Keratinocyte (primary cell): ENCODE results near the gene BPTF. TPM values are rescaled to one million over a fixed set of nuclear protein-coding genes. Genes with fewer than 3 reads are reported as not detected.
"Not testable (repeated sequence)": the region's sequence is repeated elsewhere in the genome, so short reads cannot be mapped to it uniquely, and the experiment has no call there.

Source experiments
- DNase-seq: peaks from one replicate; pipeline ENCODE4 v3.0.0-alpha.2; 2011; ENCODE audit warnings: low read depth, missing footprints, low spot score
- FAIRE-seq: peaks from 2 replicates; lab custom pipeline; 2011; peaks lifted over from hg19 to GRCh38; lab: Jason Lieb, UNC
- H2AFZ ChIP-seq: 2 replicates; pipeline ENCODE4 v1.6.0; 2012; ENCODE audit warnings: low read length, control low read depth, inconsistent platforms; ENCODE audit not compliant: control insufficient read depth
- H3K27ac ChIP-seq: 2 replicates; pipeline ENCODE4 v1.5.1; 2011; ENCODE audit warnings: low read length; ENCODE audit not compliant: control insufficient read depth, insufficient read depth
- H3K27me3 ChIP-seq: 3 replicates; pipeline ENCODE4 v1.6.0; 2011; ENCODE audit warnings: low read length; ENCODE audit not compliant: control insufficient read depth, insufficient read depth; ENCODE audit errors: extremely low read depth
- H3K36me3 ChIP-seq, 2 experiments: 2 replicates in 1 of 2; 3 replicates in 1 of 2; pipeline ENCODE4 v1.5.1; 2011; ENCODE audit warnings: low read length in 2 of 2, mild to moderate bottlenecking in 1 of 2; ENCODE audit not compliant: control insufficient read depth in 2 of 2, insufficient read depth in 2 of 2; ENCODE audit errors: extremely low read depth in 1 of 2
- H3K4me1 ChIP-seq: 3 replicates; pipeline ENCODE4 v1.5.1; 2011; ENCODE audit warnings: low read length; ENCODE audit not compliant: control insufficient read depth, insufficient read depth; ENCODE audit errors: extremely low read depth
- H3K4me2 ChIP-seq: 3 replicates; pipeline ENCODE4 v1.6.0; 2011; ENCODE audit warnings: low read depth, low read length; ENCODE audit not compliant: control insufficient read depth, insufficient read depth; ENCODE audit errors: extremely low read depth
- H3K4me3 ChIP-seq, 3 experiments: fragments of 200-600 bp in 1 of 3; sonication (generic) in 1 of 3; 2 replicates in 2 of 3; 3 replicates in 1 of 3; pipeline ENCODE4 v1.5.1; 2011 to 2016; ENCODE audit warnings: low read length in 3 of 3, mild to moderate bottlenecking in 3 of 3, control low read depth in 2 of 3, inconsistent platforms in 1 of 3, low read depth in 1 of 3, mixed read lengths in 1 of 3, mixed run types in 1 of 3, moderate library complexity in 1 of 3; ENCODE audit not compliant: control insufficient read depth in 2 of 3, insufficient read depth in 2 of 3; ENCODE audit errors: extremely low read depth in 1 of 3
- H3K79me2 ChIP-seq: 2 replicates; pipeline ENCODE4 v1.6.0; 2012; ENCODE audit warnings: low read length; ENCODE audit not compliant: control insufficient read depth, insufficient read depth
- H3K9ac ChIP-seq: 3 replicates; pipeline ENCODE4 v1.6.0; 2011; ENCODE audit warnings: low read length; ENCODE audit not compliant: control insufficient read depth, insufficient read depth; ENCODE audit errors: extremely low read depth
- H3K9me1 ChIP-seq: 3 replicates; pipeline ENCODE4 v1.6.0; 2011; ENCODE audit warnings: low read length; ENCODE audit not compliant: control insufficient read depth, insufficient read depth; ENCODE audit errors: extremely low read depth
- H3K9me3 ChIP-seq: 2 replicates; pipeline ENCODE4 v1.5.1; 2012; ENCODE audit warnings: low read depth, low read length; ENCODE audit not compliant: control insufficient read depth
- H4K20me1 ChIP-seq: 3 replicates; pipeline ENCODE4 v1.6.0; 2011; ENCODE audit warnings: low read length; ENCODE audit not compliant: control insufficient read depth, insufficient read depth; ENCODE audit errors: extremely low read depth
- EZH2 ChIP-seq: IDR thresholded peaks from one replicate; pipeline ENCODE4 v1.6.1; 2012; ENCODE audit warnings: inconsistent platforms, mild to moderate bottlenecking, low read length, moderate library complexity
- dilution Hi-C: fragments of 300-500 bp; cut with MboI; formaldehyde crosslinking; loops from one replicate; pipeline ENCODE4 v1.7.0; 2020; ENCODE audit warnings: low sequenced_read_pairs; ENCODE audit not compliant: extremely low pct_ligation_motif_present
- polyA plus RNA-seq, 5 experiments: library from polyadenylated mRNA; depleted of rRNA in 3 of 5; stranded (reverse) in 3 of 5; stranded (forward) in 1 of 5; unstranded in 1 of 5; fragments of >200 nt; gene quantifications; 1 replicate in 1 of 5; 2 replicates in 3 of 5; 3 replicates in 1 of 5; pipeline versions ENCODE4 v1.2.1 to v1.2.3, GENCODE V29; 2011 to 2012; ENCODE audit warnings: missing spikeins in 2 of 5, low read depth in 1 of 5, low replicate concordance in 1 of 5
- TF ChIP-seq, protein P1 (sequence below), 3 experiments: IDR thresholded peaks in 1 of 3; conservative IDR thresholded peaks in 1 of 3; optimal IDR thresholded peaks in 1 of 3; 2 replicates in 2 of 3; 3 replicates in 1 of 3; pipeline versions ENCODE3 to v1.5.1; 2011; ENCODE audit warnings: low read length in 3 of 3, mild to moderate bottlenecking in 3 of 3, moderate library complexity in 2 of 3, control low read depth in 1 of 3, inconsistent platforms in 1 of 3; ENCODE audit not compliant: insufficient read depth in 2 of 3; ENCODE audit errors: extremely low read depth in 1 of 3

The BPTF gene
- polyA plus RNA-seq, 1 donor (not counting 4 experiments of a cell fraction or from before 2014, with no cell fraction given), result 28.3 TPM

DNA sequence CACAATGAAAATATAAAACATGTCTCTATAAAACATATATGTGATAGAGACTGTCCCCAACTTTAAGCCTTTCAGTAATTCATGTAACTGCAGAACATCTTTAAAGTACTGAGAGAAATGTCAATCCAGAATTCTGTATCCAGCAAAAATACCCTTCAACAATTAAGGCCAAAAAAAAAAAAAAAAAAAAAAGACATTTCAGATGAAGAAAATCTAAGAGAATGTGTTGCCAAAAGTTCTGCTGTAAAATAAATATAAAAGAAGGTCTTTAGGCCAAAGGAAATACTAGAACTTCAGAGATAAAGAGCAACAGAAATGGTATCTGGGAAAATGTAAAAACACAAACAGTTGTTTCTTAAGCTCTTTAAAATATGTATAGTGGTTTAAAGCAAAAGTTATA lies 17.3 kb downstream of the BPTF start:
- no peaks in the 10 kb centered on the region for H3K4me1 ChIP-seq
- no peak overlapping the region for H3K4me2 ChIP-seq
- no peak overlapping the region for H3K4me3 ChIP-seq
- no peaks in the 10 kb centered on the region for H3K36me3 ChIP-seq
- no peak overlapping the region for H3K9ac ChIP-seq
- peaks cover 72% of the 10 kb centered on the region for H3K79me2 ChIP-seq
- FAIRE-seq, result no peak
- no peak overlapping the region for H3K27ac ChIP-seq
- dilution Hi-C loops, result no loop called here
- no peak for DNase-seq
- no peak overlapping the region for H2AFZ ChIP-seq
- H3K27me3 ChIP-seq, result no peaks in the 10 kb centered on the region
- no peaks in the 10 kb centered on the region for H4K20me1 ChIP-seq
- H3K9me1 ChIP-seq, result no peaks in the 10 kb centered on the region
- H3K9me3 ChIP-seq, result no peaks in the 10 kb centered on the region
- TF ChIP-seq, protein P1, sequence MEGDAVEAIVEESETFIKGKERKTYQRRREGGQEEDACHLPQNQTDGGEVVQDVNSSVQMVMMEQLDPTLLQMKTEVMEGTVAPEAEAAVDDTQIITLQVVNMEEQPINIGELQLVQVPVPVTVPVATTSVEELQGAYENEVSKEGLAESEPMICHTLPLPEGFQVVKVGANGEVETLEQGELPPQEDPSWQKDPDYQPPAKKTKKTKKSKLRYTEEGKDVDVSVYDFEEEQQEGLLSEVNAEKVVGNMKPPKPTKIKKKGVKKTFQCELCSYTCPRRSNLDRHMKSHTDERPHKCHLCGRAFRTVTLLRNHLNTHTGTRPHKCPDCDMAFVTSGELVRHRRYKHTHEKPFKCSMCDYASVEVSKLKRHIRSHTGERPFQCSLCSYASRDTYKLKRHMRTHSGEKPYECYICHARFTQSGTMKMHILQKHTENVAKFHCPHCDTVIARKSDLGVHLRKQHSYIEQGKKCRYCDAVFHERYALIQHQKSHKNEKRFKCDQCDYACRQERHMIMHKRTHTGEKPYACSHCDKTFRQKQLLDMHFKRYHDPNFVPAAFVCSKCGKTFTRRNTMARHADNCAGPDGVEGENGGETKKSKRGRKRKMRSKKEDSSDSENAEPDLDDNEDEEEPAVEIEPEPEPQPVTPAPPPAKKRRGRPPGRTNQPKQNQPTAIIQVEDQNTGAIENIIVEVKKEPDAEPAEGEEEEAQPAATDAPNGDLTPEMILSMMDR (optimal IDR thresholded peaks at IDR 0.05 in 1 of 3, IDR thresholded peaks at IDR 0.05 in 1 of 3, conservative IDR thresholded peaks at IDR 0.05 in 1 of 3; ENCODE audit: extremely low read depth in 1 of 3, insufficient read depth in 2 of 3, low read length in 3 of 3), result no peak
- no peak for TF ChIP-seq EZH2

DNA sequence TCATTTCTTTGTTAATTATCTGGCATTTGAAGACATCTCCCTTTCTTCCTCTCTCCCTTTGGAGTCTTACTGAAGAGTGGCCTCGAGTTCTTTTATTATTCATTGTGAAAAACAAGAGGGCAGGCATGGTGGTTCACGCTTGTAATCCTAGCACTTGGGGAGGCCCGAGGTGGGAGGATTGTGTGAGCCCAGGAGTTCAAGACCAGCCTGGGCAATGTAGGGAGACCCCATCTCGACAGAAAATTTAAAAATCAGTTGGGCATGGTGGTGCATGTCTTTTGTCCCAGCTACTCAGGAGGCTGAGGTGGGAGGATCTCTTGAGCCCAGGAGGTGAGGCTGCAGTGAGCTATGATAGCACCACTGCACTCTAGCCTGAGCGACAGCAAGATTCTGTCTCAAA lies 20.1 kb downstream of the BPTF start:
- FAIRE-seq (no peak), DNase-seq (no peak)
- H3K79me2 ChIP-seq, result peaks cover 71% of the 10 kb centered on the region
- no peak overlapping the region for H3K4me3 ChIP-seq
- dilution Hi-C loops, result no loop called here
- H3K9ac ChIP-seq, result no peak overlapping the region
- H3K4me2 ChIP-seq, result no peak overlapping the region
- no peaks in the 10 kb centered on the region for H3K4me1 ChIP-seq
- no peaks in the 10 kb centered on the region for H3K9me1 ChIP-seq
- H3K9me3 ChIP-seq, result no peaks in the 10 kb centered on the region
- H3K36me3 ChIP-seq, result no peaks in the 10 kb centered on the region
- no peak overlapping the region for H2AFZ ChIP-seq
- H3K27ac ChIP-seq, result no peak overlapping the region
- no peaks in the 10 kb centered on the region for H3K27me3 ChIP-seq
- no peak for TF ChIP-seq EZH2
- TF ChIP-seq, protein P1 (optimal IDR thresholded peaks at IDR 0.05 in 1 of 3, IDR thresholded peaks at IDR 0.05 in 1 of 3, conservative IDR thresholded peaks at IDR 0.05 in 1 of 3; ENCODE audit: extremely low read depth in 1 of 3, insufficient read depth in 2 of 3, low read length in 3 of 3), result no peak
- no peaks in the 10 kb centered on the region for H4K20me1 ChIP-seq

DNA sequence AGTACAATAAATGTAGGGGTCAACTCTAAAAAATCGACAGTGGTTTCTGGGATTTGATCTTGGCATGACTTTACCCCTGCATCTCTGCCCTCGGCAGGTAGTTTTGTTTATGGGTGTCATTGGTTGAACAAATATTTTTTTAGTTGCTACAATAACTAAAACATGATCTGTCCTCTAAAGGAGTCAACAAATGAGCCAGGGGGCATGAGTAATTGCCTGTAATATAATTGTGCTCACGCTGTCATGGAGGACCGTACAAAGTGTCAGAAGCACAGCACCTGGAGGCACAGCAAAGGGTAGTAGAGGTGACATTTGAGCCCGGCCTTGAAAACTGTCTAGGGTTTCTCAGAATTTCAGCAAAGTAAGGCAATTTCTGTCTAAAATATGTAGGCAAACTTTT lies 22.9 kb downstream of the BPTF start:
- H3K9me3 ChIP-seq, H3K36me3 ChIP-seq, DNase-seq, H3K9me1 ChIP-seq, H3K4me1 ChIP-seq, H3K27me3 ChIP-seq, FAIRE-seq, H3K4me3 ChIP-seq, H2AFZ ChIP-seq, H3K4me2 ChIP-seq, H3K9ac ChIP-seq, dilution Hi-C loops, H4K20me1 ChIP-seq, H3K27ac ChIP-seq: not testable (repeated sequence)
- H3K79me2 ChIP-seq, result peaks cover 79% of the 10 kb centered on the region

DNA sequence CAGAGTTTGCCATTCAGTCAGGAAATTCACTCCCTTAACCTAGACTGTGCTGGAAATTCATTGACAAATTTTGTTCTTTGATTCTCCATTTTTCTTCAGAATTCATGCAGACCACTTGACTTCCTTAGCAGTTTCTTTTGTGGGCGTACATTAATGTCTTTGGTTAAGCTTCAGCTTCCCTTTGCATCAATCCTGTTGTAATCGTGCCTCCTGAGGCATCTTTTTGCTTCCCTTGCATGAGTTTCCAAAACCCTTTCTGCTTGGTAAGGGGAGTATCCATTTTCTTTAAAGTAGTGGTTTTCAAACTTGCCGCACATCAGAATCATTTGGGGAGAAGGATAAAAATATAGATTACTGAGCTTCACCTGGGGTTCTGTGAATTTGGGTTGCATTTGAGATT lies 23.5 kb downstream of the BPTF start:
- H3K4me1 ChIP-seq, H3K9ac ChIP-seq, dilution Hi-C loops, H3K4me3 ChIP-seq, H3K27me3 ChIP-seq, H3K4me2 ChIP-seq, H3K36me3 ChIP-seq, H3K27ac ChIP-seq, H3K9me1 ChIP-seq, H4K20me1 ChIP-seq, H2AFZ ChIP-seq, FAIRE-seq, DNase-seq, H3K9me3 ChIP-seq: not testable (repeated sequence)
- H3K79me2 ChIP-seq, result peaks cover 82% of the 10 kb centered on the region
